GM19025 (cell line): Measurements from ENCODE around the gene ENKUR.
A peak's percentile ranks its signal among the peaks of the same experiment; 100 is the strongest.
"Not testable (repeated sequence)": the region's sequence is repeated elsewhere in the genome, so short reads cannot be mapped to it uniquely, and the experiment has no call there.

Source experiments
- ATAC-seq: cut with Tn5 transposase; IDR thresholded peaks from one replicate; pipeline ENCODE4 v1.9.1; 2021; ENCODE audit warnings: mild to moderate bottlenecking, low read depth, moderate library complexity; ENCODE audit not compliant: unreplicated experiment

The ENKUR gene

GRCh38 chr10:24981161-24981710 is 34.7 kb downstream of the ENKUR start:
- ATAC-seq = no peak

- no peak for ATAC-seq
These were observed 36.3 kb downstream of the ENKUR start for GRCh38 chr10:24979685-24980084.

DNA sequence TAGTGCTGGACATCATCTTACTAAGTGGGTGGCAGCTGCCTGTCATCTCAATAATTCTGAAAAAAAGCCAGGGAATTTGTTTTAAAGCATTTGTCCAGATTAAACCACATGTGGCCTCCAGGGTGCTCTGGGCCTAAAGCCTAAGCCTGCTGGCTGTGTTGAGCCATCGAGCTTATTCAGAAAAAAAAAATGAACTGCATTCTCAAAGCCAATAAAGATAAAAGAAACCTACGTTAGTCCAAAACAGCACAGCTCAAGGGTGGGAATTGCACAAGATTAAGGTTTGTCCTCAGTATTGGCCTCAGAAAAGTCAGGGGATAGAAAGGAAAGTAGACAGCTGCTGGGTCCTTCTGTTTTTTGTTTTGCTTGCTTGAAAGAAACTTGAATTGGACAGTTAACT is 41.0 kb downstream of the ENKUR start:
- no peak for ATAC-seq

- no peak for ATAC-seq
These were observed 42.8 kb downstream of the ENKUR start for GRCh38 chr10:24973163-24973562.

DNA sequence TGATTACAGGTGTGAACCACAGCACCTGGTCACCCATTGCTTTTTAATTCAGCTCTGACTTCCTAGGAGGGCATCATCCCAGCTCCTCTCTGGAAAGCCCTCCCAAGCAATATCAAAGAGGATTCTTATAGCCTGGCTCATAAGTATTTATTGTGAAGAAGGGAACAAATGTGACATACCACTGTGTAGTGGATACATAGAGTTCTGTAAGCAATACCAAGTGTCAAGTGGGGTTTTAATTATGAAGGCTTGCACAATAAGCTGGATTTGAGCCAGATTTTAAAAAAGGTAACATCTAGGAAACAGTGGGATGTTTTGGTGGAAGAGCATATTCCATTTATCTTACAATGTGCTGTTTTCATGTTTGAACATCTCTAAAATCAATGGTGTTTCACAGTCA is 44.6 kb downstream of the ENKUR start:
- no peak for ATAC-seq

DNA sequence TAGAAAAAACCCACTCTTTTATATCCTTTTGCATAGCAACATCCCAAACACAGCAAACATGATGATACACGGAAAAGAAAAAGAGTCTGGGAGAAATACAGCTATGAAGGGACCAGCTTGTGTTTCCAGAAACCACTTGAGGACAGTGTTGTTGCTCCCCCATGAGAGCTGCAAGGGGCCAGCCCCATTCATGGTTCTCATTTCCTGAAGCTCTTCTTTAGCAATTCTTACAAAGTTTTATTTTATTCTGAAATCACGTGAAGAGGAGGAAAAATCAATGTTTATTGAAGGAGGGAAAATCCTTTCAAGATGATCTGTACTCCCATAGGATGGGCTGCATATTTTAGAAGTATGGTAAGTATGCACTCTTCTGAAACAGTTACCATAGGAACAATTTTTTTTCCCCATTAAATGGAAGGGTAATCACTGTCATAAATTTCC is 46.1 kb downstream of the ENKUR start:
- ATAC-seq = no peak

- ATAC-seq = not testable (repeated sequence)
These were observed 47.0 kb downstream of the ENKUR start for GRCh38 chr10:24968951-24969350.

DNA sequence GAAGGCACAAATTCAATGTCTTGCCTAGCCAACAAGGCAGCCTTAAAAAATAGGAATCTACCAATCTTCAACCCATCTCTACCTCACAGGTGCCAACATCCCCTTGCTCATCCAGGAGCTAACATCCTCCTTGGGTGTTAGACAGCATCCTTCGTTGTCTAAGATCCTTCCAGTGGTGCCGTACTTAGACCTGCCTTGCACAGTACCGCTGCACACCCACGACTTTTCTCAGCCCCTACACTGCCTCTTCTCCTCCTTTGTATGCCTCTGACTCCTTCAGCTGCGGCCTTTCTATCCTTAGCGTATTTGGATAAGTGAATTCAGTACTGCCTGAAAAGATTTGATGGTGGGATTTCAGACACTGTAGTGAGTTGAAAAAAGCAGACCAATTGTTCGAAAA is 47.6 kb downstream of the ENKUR start:
- ATAC-seq = no peak

GRCh38 chr10:24966962-24967481 is 48.9 kb downstream of the ENKUR start:
- ATAC-seq = no peak

DNA sequence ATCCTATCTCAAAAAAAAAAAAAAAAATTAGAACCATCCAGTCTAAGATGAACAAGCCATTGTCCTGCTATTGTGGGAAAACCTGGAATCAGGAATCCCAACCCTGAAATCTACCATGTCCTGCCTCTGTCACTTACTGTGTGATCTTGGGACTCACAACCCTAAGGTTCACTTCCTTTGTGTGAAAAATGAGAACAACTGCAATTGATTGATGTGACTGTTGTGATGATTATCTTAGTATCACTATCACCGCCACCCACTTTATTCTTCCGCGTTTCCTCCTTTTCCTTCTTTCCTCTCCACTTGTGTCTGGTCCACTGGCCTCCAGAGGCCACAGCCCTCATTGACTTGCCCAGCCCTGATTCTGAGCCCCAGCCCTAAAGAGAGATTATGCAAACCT is 50.9 kb downstream of the ENKUR start:
- ATAC-seq = no peak

GRCh38 chr10:24963521-24964041 is 52.4 kb downstream of the ENKUR start:
- ATAC-seq = no peak

DNA sequence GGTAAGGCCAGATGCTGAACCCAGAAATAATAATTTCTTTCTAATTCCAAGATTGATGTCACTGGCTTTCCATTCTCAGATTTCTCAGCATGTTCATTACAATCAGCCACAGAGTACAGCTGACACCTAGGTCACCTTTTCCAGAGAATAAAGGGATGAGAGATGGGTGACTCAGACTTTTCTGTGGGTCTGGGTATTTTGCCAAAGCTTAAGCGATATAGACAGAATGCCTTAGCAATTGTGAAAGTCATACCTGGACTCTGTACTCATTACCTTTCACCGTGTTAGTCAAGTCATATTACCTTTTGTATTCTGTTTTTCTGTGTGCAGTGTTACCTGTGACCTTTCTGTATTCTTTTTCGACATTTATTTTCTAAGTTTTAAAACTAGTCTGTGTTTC is 53.0 kb downstream of the ENKUR start:
- ATAC-seq = no peak

DNA sequence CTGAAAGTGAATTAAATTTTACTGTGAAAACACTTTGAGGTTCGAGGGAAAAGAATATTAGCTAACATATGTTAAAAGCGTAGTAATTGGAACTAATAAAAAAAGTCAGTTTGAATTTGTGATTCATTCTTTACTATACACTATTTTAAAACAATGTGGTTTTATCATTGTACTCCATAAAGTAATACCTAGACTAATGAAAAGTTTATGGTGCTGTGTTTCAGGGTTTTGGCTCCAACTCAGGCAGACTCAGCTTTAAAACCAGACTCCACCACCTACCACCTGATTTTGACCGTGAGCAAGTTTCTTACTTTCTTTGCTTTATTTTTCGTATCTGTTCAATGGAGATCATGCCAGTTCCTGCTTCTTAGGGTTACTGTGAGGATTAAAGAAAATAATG is 54.4 kb downstream of the ENKUR start:
- no peak for ATAC-seq

- ATAC-seq = no peak
These were observed 56.6 kb downstream of the ENKUR start for GRCh38 chr10:24959382-24959730.

- ATAC-seq = no peak
These were observed 57.1 kb downstream of the ENKUR start for GRCh38 chr10:24958721-24959381.

GRCh38 chr10:24958091-24958720 is 57.8 kb downstream of the ENKUR start:
- ATAC-seq = no peak

GRCh38 chr10:24957624-24958051 is 58.3 kb downstream of the ENKUR start:
- ATAC-seq = not testable (repeated sequence)

DNA sequence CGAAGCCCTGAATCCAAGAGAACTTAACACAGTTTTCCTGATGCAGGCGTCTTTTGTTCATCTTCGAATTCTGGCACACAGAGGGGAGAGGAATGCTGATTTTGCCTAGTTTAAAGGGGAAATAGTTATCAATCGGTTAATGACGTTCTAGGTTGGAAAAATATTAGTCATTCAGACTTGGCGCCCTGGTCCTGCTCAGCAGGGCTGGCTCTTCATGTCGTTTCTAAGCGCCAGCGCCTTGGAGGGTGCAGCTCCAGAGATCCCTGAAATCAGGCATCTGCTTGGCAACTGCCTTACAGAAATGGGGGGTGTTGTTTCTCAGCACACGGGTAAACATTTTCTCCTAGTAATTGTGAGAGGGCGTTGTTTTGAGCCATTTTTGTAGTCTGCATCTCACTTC is 62.3 kb downstream of the ENKUR start:
- no peak for ATAC-seq

- ATAC-seq = peak; percentile 80
These were observed 63.0 kb downstream of the ENKUR start for GRCh38 chr10:24952707-24953645.

DNA sequence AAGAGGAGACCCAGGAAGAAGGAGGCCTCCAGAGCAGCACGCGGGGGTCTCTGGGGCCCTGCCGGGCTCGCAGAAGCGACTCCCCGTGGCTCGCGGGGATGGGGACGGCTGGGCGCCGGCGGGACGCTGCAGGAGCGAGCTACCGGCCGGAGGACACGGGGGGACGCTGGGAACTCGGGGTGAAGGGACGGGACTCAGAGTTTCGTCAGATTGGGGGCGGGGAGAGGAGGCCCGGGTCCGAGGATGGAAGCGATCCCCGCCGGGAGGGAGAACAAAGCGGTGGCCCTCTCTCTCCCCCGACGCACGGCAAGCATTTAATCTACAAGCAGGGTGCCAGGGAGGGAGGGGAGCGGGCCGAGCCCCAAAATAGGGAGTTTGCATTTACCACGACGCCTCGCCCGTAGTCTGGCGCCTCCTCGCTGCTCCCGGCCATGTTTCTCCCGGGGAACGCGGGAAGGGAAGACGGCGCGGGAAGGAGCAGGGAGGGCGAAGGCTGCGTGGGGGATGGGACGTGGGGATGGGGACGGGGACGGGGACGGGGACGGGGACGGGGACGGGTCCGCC is 63.7 kb downstream of the ENKUR start, which contains the start of gene PRTFDC1:
TSS of gene PRTFDC1 (minus strand) at position 464 of the 564 bp plus-strand sequence. CDS start at position 433, 31 bp downstream.
- peak; percentile 37 for ATAC-seq
